ENCODE results near the gene CHCHD2.
"Not testable (repeated sequence)": the region's sequence is repeated elsewhere in the genome, so short reads cannot be mapped to it uniquely, and the experiment has no call there.

CHCHD2 gene

DNA sequence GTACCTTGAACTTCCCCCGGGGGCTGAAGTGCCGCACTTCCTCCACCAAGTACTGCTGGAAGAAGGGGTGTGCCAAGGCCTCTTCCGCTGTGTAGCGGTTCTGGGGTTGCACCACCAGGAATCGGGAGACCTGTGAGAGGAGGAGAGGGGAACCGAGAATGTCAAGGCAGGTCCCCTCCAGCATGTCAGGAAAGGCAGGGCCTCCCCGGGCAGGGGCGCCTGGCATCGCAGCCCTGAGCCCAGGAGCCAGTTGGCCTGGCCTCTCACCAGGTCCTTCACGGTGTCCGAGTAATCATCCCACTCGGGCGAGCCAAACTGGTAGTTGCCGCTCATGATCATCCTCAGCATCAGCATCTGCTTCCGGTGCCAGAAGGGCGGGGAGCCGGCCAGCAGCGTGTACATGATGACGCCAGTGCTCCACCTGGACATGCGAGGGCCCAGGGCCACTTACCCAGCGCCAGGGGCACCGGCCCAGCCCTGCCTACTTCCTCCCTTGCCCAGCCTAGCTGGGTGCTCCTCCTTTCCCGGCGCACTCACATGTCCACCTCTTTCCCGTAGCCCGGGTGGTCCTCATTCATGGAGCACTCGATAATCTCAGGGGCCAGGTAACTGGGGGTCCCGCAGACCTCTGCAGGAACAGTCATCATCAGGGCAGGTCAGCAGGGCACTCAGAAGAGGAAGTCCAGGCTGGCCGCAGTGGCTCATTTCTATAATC lies 24.5 kb downstream of the CHCHD2 start:
- no peak for DNase-seq

DNA sequence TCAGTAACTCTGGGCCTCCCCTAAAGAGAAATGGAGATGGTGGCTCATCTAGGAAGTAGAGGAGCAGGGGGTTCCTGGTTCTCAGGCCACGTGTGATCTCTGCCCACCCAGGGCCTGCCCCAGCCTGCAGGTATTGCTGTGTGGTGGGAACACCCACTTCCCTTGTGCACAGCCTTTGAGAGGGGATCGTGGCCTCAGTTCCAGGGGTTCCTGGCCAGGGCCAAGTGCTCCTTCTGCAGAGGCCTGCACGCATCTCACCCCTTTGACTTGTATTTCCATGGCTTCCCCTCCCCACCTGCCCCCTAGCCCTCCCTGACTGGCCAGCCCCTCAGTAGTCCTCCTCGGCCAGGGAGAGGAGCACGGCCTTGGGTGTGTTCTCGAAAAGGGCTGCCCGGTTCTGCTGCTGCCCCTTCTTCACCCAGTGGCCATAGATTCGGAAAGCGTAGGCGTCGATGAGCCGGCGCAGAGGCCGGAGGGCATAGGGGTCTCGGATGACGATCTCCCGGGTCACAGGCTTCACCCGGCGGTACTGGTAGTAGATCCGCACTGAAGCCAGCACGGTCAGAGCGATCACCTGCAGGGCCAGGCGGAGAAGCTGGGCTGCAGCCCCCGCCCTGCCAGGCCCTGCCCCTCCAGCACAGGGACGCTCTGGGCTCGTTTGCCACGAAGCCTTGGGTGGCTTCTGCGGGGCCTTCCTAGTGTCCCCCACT lies 25.4 kb downstream of the CHCHD2 start:
- DNase-seq, result not testable (repeated sequence)

DNA sequence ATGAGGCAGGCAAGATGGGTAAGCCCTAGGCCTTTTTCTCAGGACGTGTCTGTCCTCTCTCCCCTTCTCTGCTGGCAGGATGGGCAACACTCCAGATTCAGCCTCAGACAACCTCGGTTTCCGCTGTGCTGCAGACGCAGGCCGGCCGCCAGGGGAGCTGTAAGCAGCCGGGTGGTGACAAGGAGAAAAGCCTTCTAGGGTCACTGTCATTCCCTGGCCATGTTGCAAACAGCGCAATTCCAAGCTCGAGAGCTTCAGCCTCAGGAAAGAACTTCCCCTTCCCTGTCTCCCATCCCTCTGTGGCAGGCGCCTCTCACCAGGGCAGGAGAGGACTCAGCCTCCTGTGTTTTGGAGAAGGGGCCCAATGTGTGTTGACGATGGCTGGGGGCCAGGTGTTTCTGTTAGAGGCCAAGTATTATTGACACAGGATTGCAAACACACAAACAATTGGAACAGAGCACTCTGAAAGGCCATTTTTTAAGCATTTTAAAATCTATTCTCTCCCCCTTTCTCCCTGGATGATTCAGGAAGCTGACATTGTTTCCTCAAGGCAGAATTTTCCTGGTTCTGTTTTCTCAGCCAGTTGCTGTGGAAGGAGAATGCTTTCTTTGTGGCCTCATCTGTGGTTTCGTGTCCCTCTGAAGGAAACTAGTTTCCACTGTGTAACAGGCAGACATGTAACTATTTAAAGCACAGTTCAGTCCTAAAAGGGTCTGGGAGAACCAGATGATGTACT lies 26.7 kb downstream of the CHCHD2 start:
- DNase-seq, result no peak

DNA sequence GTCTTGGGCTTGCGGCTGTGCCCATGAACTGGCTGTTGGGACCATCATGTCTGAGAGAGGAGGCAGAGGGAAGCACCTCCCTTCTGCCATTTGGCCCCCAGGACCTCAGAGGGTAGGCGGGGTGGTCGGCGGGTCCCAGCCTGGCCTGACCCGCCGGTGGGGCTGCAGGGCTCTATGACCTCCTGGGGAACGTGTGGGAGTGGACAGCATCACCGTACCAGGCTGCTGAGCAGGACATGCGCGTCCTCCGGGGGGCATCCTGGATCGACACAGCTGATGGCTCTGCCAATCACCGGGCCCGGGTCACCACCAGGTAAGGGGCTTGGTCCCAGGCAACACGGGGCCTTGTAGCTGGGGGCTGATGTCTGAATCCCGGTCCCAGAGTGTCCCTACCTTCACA lies 28.1 kb downstream of the CHCHD2 start:
- DNase-seq, result no peak

DNA sequence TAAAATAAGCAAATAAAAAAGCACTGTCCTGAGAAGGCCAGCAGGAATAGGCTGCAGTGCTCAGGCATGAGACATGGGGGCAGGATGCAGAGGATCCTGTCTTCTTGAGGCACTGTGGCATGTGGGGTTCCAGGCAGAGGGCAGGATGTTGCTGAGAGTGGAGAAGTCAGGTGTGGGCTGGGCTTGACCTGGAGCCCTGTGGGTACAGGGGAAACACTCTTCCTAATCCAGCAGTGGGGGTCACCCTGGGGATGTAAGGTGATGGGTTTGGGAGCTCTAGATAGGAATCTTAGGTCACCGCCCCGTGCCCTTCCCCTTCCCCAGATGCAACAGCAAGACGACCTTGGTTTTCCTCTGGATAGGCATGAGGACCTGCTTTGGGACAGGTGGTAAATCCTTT lies 28.6 kb downstream of the CHCHD2 start:
- DNase-seq, result no peak

DNA sequence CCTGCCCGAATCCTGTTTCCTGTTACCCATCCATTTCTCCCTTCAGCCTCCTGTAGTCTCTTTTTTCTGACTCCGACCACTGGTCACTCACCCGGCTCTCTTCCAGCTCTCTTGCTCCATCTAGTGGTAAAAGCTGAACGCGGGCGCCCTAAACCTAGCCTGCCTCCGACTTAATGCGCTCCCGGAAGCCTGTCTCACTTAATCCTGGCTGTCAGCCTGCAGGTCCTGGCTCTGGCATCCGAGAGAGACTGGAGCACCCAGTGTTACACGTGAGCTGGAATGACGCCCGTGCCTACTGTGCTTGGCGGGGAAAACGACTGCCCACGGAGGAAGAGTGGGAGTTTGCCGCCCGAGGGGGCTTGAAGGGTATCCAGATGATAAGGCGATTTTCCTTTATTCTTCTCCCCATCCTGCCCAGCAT lies 31.9 kb downstream of the CHCHD2 start:
- DNase-seq, result peak; percentile 66

DNA sequence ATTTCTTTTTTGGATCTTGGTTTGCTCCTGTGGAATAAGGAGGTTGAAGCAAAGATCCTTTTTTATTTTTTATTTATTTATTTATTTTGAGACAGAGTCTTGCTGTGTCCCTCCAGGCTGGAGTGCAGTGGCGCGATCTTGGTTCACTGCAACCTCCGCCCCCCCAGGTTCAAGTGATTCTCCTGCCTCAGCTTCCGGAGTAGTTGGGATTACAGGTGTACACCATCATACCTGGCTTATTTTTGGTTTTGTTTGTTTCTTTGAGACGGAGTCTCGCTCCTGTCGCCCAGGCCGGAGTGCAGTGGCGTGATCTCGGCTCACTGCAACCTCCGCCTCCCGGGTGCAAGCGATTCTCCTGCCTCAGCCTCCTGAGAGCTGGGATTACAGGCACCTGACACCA lies 39.9 kb downstream of the CHCHD2 start:
- not testable (repeated sequence) for DNase-seq

DNA sequence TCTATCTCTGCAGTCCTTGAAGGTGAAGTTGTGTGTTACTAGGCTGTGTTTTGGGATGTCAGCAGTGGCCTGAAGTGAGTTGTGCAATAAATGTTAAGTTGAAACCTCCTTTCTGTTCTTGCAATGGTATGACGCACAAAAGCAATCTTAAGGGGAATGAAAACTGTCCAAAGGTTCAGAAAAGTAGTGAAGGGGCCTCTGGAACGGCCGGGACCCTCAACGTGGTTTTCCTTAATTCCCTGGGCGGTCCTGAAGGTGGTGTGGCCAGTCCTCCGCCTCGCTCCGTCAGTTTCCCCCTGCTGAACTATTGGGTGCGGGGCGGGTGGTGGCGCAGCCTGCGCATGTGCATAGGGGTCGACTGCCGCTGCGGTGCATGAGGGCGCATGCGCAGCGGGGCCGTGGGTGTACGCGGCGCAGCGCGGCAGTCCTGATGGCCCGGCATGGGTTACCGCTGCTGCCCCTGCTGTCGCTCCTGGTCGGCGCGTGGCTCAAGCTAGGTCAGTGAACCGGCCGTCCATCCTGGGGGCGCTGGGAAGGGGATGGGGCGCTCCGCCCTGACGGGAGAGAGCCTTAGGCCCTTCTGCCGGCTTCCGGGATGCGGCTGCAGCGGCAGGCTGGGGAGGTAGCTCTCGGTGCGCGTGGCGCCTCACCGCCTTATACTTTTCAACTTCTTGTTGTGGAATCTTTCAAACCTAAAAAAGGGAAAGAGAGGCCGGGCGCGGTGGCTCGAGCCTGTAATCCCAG lies 42.2 kb downstream of the CHCHD2 start, which contains the start of gene SUMF2:
Gene SUMF2, plus strand, starts transcription at position 405 of the 744 bp plus-strand sequence. Its CDS starts 26 bp downstream, at position 431.
- peak; percentile 87 for DNase-seq

DNA sequence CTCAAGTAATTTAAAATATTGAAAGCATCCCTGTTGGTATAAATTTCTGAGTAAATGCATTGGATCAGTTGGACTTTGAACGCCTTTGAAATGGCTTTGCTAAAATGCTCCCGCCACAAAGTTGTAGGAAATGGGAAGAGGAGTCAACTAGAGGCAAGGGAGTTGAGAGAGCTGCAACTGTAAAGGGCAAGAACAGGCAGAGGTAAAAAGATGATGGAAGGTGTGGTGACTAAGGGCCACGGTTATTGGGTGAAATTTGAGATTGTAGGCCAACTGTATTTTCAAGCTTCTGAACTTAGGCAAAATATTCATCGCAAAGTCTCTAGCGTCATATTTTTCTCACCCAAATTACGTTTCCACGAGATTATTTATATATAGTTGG lies 42.8 kb downstream of the CHCHD2 start:
- no peak for DNase-seq

DNA sequence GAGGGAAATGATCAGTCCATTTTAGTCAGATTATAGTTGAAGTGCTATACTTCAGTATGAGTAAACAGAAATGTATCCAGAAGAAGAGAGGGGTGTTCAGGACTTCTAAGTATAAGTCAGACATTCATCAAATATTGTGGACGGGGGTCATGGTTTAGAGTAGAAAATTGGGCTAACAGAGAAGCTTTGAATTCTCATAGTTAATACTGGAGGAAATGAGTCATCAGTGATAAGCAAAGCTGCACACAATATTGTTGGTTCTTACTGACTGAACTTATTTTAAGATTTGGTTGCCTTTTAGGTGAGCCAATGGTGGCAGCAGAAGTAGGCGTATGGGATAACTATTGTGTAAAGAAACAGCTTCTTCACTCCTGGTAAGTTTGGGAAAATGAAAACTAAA lies 43.9 kb downstream of the CHCHD2 start:
- no peak for DNase-seq

DNA sequence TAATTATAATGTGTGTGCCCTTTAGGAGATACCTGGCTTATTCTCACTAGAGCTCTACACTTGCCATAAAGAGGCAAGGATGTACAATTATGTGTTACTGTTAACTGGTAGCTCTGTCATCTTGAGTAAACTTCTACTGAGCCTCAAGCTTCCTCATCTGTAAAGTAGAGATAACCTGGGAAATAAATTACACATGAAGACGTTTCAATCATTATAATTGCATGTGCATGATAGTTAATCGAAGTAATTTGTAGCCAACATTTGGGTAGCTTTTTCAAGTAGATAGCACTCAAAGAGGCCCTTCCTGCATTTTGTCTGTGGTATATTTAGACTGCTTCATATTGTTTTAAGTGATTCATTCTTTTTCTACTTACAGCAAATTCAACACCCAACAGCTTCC lies 52.3 kb downstream of the CHCHD2 start:
- no peak for DNase-seq

DNA sequence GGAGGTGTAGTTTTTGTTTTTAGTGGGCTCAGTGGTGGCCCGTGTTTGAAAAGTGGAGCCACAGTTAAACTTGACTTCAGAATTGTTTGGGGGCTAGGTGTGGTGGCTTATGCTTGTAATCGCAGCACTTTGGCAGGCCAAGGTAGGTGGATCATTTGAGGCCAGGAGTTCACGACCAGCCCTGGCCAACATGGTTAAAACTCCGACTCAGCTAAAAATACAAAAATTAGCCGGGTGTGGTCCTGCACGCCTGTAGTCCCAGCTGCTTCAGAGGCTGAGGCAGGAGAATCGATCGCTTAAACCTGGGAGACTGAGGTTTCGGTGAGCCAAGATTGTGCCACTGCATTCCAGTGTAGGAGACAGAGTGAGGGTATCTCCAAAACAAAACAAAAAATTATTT lies 52.9 kb downstream of the CHCHD2 start:
- no peak for DNase-seq

Measured in stimulated activated CD4-positive, alpha-beta T cell treated with anti-CD3 and anti-CD28 coated beads, Interleukin-1b, Interleukin-23, amount 100 ng/mL, for 48 hours (primary cell).